HUDEP-2 (cell line): ENCODE data around the gene GTF2F2.

ENCODE experiments used
- DNase-seq, 76 experiments: peaks; one replicate each; lab custom pipeline; 2025; ENCODE audit not compliant: unreplicated experiment in 76 of 76; lab: John Stamatoyannopoulos, UW

GTF2F2 gene

GRCh38 chr13:45120967-45121831 lies 889 bp downstream of the GTF2F2 start:
- peak in 15 of 76 experiments; percentile 2 to 41 (median 17) for DNase-seq

GRCh38 chr13:45122941-45123340 lies 2.6 kb downstream of the GTF2F2 start:
- DNase-seq: peak in 51 of 76 experiments; percentile 4 to 71 (median 27)

GRCh38 chr13:45132369-45133064 lies 12.2 kb downstream of the GTF2F2 start:
- no peak for DNase-seq

GRCh38 chr13:45133396-45134118 lies 13.2 kb downstream of the GTF2F2 start:
- DNase-seq: no peak

- DNase-seq: no peak
Measured at GRCh38 chr13:45136741-45137504, 16.6 kb downstream of the GTF2F2 start.

GRCh38 chr13:45137526-45137925 lies 17.2 kb downstream of the GTF2F2 start:
- peak in 1 of 76 experiments; percentile 1 for DNase-seq

- DNase-seq: no peak
Measured at GRCh38 chr13:45138282-45138681, 18.0 kb downstream of the GTF2F2 start.

- no peak for DNase-seq
Measured at GRCh38 chr13:45141369-45141768, 21.1 kb downstream of the GTF2F2 start.

GRCh38 chr13:45142440-45143345 lies 22.4 kb downstream of the GTF2F2 start:
- DNase-seq: peak in 29 of 76 experiments; percentile 5 to 66 (median 29)

- DNase-seq: peak in 37 of 76 experiments; percentile 1 to 54 (median 20)
Measured at GRCh38 chr13:45143346-45143751, 23.0 kb downstream of the GTF2F2 start.

- no peak for DNase-seq
Measured at GRCh38 chr13:45149964-45150363, 29.7 kb downstream of the GTF2F2 start.

GRCh38 chr13:45156565-45157361 lies 36.5 kb downstream of the GTF2F2 start:
- DNase-seq: no peak

- no peak for DNase-seq
Measured at GRCh38 chr13:45162194-45162593, 41.9 kb downstream of the GTF2F2 start.

- no peak for DNase-seq
Measured at GRCh38 chr13:45162821-45163220, 42.5 kb downstream of the GTF2F2 start.

GRCh38 chr13:45166858-45167257 lies 46.5 kb downstream of the GTF2F2 start:
- DNase-seq: no peak

GRCh38 chr13:45167611-45168554 lies 47.6 kb downstream of the GTF2F2 start:
- peak in 70 of 76 experiments; percentile 2 to 85 (median 39) for DNase-seq

- no peak for DNase-seq
Measured at GRCh38 chr13:45168555-45168930, 48.2 kb downstream of the GTF2F2 start.
